ENCODE results near the gene MCCC2. TPM values are rescaled to one million over a fixed set of nuclear protein-coding genes. Genes with fewer than 3 reads are reported as not detected.

Gene MCCC2
- total and polyA plus RNA-seq, 2 of the 13 experiments (the other 11 are each of a cell fraction or from before 2014, with no cell fraction given), result 44.8 to 83.6 TPM

DNA sequence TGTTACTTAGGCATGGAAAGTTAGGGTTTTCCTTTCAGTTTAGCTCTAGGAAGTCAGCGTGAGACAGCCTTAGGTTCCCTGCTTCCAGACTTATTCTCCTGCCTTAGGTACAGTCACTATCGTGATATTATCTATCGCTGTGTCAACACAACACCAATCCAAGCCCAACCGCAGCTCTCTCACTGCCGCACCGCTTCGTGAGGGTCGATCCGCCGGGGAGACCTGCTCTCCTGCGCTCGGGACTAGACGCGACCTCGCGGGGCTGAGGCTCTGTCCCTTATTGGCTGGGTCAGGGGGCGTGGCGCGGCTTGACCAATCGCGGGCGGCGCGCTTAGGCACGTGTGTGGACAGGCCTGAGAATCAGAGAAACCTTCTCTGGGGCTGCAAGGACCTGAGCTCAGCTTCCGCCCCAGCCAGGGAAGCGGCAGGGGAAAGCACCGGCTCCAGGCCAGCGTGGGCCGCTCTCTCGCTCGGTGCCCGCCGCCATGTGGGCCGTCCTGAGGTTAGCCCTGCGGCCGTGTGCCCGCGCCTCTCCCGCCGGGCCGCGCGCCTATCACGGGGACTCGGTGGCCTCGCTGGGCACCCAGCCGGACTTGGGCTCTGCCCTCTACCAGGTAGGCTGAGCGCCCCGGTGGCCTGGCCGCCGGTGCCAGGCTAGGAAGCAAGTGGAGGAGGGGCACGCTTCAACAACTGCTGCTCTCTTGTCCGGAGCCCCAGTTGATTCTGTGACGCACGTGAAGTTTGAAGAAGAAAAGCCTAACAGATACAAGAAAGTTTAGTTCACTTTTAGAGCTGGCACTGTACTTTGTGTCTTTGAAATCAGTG, at the start of gene MCCC2 (continued):
- TF ChIP-seq, protein P1, sequence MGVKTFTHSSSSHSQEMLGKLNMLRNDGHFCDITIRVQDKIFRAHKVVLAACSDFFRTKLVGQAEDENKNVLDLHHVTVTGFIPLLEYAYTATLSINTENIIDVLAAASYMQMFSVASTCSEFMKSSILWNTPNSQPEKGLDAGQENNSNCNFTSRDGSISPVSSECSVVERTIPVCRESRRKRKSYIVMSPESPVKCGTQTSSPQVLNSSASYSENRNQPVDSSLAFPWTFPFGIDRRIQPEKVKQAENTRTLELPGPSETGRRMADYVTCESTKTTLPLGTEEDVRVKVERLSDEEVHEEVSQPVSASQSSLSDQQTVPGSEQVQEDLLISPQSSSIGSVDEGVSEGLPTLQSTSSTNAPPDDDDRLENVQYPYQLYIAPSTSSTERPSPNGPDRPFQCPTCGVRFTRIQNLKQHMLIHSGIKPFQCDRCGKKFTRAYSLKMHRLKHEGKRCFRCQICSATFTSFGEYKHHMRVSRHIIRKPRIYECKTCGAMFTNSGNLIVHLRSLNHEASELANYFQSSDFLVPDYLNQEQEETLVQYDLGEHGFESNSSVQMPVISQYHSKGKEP (CRISPR knock-in tag; IDR thresholded peaks at IDR 0.05), result peak; percentile 73; the same call in 1 of the 2 replicates
- TF ChIP-seq ZNF235 (CRISPR knock-in tag; IDR thresholded peaks at IDR 0.05; ENCODE audit: borderline replicate concordance), result no peak
- TF ChIP-seq ZNF431 (CRISPR knock-in tag; IDR thresholded peaks at IDR 0.05; ENCODE audit: borderline replicate concordance, low read depth), result peak; percentile 87; the same call in 1 of the 2 replicates
- no peak for TF ChIP-seq LCORL (IDR thresholded peaks at IDR 0.05)
- TF ChIP-seq LCORL (CRISPR knock-in tag; IDR thresholded peaks at IDR 0.05), result peak; percentile 64; the same call in 1 of the 2 replicates
- peak; percentile 72; the same call in 1 of the 2 replicates for TF ChIP-seq PITX1 (CRISPR knock-in tag; IDR thresholded peaks at IDR 0.05)
- TF ChIP-seq, protein P2, sequence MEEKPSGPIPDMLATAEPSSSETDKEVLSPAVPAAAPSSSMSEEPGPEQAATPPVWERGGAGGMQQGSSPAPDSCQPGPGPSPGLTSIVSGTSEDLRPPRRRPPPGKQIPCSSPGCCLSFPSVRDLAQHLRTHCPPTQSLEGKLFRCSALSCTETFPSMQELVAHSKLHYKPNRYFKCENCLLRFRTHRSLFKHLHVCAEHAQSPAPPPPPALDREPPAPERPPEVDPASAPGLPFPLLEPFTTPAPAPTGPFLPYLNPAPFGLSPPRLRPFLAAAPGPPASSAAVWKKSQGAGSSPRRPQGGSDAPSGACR (CRISPR knock-in tag; IDR thresholded peaks at IDR 0.05), result no peak
- TF ChIP-seq, protein P3, sequence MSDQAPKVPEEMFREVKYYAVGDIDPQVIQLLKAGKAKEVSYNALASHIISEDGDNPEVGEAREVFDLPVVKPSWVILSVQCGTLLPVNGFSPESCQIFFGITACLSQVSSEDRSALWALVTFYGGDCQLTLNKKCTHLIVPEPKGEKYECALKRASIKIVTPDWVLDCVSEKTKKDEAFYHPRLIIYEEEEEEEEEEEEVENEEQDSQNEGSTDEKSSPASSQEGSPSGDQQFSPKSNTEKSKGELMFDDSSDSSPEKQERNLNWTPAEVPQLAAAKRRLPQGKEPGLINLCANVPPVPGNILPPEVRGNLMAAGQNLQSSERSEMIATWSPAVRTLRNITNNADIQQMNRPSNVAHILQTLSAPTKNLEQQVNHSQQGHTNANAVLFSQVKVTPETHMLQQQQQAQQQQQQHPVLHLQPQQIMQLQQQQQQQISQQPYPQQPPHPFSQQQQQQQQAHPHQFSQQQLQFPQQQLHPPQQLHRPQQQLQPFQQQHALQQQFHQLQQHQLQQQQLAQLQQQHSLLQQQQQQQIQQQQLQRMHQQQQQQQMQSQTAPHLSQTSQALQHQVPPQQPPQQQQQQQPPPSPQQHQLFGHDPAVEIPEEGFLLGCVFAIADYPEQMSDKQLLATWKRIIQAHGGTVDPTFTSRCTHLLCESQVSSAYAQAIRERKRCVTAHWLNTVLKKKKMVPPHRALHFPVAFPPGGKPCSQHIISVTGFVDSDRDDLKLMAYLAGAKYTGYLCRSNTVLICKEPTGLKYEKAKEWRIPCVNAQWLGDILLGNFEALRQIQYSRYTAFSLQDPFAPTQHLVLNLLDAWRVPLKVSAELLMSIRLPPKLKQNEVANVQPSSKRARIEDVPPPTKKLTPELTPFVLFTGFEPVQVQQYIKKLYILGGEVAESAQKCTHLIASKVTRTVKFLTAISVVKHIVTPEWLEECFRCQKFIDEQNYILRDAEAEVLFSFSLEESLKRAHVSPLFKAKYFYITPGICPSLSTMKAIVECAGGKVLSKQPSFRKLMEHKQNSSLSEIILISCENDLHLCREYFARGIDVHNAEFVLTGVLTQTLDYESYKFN (CRISPR knock-in tag; conservative IDR thresholded peaks at IDR 0.05), result peak; percentile 46
- TF ChIP-seq, protein P4, sequence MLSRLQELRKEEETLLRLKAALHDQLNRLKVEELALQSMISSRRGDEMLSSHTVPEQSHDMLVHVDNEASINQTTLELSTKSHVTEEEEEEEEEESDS (CRISPR knock-in tag; IDR thresholded peaks at IDR 0.05; ENCODE audit: borderline replicate concordance), result peak; percentile 42; the same call in 1 of the 2 replicates
- TF ChIP-seq ZNF136 (CRISPR knock-in tag; IDR thresholded peaks at IDR 0.05; ENCODE audit: low read depth), result no peak
- TF ChIP-seq HOXA7 (CRISPR knock-in tag; IDR thresholded peaks at IDR 0.05), result no peak
- TF ChIP-seq YEATS2 (CRISPR knock-in tag; IDR thresholded peaks at IDR 0.05; ENCODE audit: borderline replicate concordance), result peak; percentile 62; the same call in 1 of the 2 replicates
- TF ChIP-seq MYNN (CRISPR knock-in tag; IDR thresholded peaks at IDR 0.05; ENCODE audit: low read depth), result no peak
- TF ChIP-seq, protein P5, sequence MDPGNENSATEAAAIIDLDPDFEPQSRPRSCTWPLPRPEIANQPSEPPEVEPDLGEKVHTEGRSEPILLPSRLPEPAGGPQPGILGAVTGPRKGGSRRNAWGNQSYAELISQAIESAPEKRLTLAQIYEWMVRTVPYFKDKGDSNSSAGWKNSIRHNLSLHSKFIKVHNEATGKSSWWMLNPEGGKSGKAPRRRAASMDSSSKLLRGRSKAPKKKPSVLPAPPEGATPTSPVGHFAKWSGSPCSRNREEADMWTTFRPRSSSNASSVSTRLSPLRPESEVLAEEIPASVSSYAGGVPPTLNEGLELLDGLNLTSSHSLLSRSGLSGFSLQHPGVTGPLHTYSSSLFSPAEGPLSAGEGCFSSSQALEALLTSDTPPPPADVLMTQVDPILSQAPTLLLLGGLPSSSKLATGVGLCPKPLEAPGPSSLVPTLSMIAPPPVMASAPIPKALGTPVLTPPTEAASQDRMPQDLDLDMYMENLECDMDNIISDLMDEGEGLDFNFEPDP (CRISPR knock-in tag; conservative IDR thresholded peaks at IDR 0.05), result no peak
- TF ChIP-seq, protein P6, sequence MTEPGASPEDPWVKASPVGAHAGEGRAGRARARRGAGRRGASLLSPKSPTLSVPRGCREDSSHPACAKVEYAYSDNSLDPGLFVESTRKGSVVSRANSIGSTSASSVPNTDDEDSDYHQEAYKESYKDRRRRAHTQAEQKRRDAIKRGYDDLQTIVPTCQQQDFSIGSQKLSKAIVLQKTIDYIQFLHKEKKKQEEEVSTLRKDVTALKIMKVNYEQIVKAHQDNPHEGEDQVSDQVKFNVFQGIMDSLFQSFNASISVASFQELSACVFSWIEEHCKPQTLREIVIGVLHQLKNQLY (CRISPR knock-in tag; IDR thresholded peaks at IDR 0.05), result 0 out of 2 replicates have a peak, but pooled peaks have one; percentile 24

All from HepG2 (cell line).